EH (cell line): ENCODE results near the gene HIPK1.
"Not testable (repeated sequence)": the region's sequence is repeated elsewhere in the genome, so short reads cannot be mapped to it uniquely, and the experiment has no call there.

ENCODE experiments used
- DNase-seq: peaks from one replicate; pipeline ENCODE4 v3.0.0-alpha.2; 2015; ENCODE audit warnings: low read depth

Gene HIPK1

DNA sequence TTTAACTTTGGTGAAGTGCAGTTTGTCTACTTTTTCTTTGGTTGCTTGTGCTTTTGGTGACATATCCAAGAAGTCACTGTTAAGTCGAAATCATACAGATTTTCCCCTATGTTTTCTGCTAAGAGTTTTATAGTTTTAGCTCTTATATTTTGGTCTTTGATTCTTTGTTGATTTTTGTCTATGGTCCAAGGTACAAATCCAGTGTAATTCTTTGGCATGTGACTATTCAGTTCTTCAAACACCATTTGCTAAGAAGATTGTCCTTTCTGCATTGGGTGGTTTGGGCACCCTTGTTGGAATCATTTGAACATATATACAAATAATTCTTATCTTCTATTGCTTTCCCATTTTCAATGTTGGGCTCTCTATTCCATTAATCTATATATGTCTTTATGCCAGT, 16.2 kb downstream of the HIPK1 start:
- no peak for DNase-seq

- DNase-seq = no peak
Observed at GRCh38 chr1:113946112-113946511, 17.0 kb downstream of the HIPK1 start.

- DNase-seq = peak; percentile 16
Observed at GRCh38 chr1:113946678-113947387, 17.7 kb downstream of the HIPK1 start.

GRCh38 chr1:113947388-113948107, 18.4 kb downstream of the HIPK1 start:
- no peak for DNase-seq

DNA sequence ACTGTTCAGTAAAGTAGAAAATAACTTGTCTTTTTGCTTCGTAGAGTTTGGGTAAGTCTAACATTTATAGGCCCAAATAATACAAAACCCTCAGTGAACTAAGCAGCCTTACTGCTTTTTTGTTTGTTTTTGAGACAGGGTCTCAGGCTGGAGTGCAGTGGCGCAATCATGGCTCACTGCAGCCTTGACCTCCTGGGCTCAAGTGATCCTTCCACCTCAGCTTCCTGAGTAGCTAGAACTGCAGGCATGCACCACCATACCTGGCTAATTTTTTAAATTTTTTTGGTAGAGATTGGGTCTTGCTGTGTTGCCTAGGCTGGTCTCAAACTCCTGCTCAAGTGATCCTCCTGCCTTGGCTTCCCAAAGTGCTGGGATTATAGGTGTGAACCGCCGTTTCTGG, 19.0 kb downstream of the HIPK1 start:
- DNase-seq = not testable (repeated sequence)

DNA sequence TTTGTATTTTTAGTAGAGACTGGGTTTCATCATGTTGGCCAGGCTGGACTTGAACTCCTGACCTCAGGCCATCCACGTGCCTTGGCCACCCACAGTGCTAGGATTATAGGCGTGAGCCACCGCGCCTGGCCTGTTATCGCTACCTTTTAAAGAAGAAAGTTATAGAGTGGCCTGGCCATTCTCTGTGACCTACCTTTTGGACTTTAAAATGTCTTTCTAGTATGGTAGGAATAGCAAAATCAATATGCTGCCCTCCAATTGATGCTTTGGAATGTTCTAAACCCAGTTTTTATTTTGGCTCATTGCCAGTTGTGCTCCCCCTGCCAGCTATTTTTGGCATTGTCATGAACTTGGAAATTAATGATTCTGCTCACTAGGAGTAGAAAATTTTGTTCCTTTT, 19.9 kb downstream of the HIPK1 start:
- peak; percentile 13 for DNase-seq

- DNase-seq = no peak
Observed at GRCh38 chr1:113950908-113951307, 21.8 kb downstream of the HIPK1 start.

DNA sequence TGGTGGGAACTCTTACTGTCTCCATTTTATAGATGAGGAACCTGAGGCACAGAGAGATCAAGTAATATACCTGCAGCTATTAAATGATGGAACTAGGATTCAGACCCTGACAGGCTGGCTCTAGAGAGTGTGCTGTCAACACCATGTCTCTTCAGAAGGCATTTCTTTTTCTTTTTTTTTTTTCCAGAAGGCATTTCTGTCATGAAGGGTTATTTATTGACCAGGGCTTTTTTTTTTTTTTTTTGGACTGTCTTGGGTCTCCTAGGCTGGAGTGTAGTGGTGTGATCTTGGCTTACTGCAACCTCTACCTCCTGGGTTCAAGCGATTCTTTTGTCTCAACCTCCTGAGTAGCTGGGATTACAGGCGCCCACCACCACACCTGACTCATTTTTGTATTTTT, 22.6 kb downstream of the HIPK1 start:
- no peak for DNase-seq

DNA sequence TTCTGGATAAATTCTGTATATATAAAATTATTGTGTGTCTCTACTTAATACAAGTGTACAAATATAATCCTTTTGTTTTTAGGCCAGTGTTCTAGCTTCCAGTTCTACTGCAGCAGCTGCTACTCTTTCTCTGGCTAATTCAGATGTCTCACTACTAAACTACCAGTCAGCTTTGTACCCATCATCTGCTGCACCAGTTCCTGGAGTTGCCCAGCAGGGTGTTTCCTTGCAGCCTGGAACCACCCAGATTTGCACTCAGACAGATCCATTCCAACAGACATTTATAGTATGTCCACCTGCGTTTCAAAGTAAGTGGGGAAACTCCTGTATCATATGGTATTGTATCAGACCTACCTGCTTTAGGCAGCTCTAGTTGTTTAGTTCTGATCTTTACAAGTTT, 28.9 kb downstream of the HIPK1 start:
- no peak for DNase-seq

GRCh38 chr1:113958691-113959090, 29.6 kb downstream of the HIPK1 start:
- no peak for DNase-seq

GRCh38 chr1:113963281-113963906, 34.3 kb downstream of the HIPK1 start:
- peak; percentile 21 for DNase-seq

GRCh38 chr1:113965703-113966412, 36.7 kb downstream of the HIPK1 start:
- DNase-seq = peak; percentile 34

DNA sequence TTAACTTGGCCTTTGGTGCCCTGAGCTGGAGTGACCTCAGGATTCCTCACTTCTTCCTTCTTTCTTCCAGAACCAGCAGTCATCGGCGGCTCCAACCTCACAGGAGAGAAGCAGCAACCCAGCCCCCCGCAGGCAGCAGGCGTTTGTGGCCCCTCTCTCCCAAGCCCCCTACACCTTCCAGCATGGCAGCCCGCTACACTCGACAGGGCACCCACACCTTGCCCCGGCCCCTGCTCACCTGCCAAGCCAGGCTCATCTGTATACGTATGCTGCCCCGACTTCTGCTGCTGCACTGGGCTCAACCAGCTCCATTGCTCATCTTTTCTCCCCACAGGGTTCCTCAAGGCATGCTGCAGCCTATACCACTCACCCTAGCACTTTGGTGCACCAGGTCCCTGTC, 43.8 kb downstream of the HIPK1 start:
- DNase-seq = no peak

DNA sequence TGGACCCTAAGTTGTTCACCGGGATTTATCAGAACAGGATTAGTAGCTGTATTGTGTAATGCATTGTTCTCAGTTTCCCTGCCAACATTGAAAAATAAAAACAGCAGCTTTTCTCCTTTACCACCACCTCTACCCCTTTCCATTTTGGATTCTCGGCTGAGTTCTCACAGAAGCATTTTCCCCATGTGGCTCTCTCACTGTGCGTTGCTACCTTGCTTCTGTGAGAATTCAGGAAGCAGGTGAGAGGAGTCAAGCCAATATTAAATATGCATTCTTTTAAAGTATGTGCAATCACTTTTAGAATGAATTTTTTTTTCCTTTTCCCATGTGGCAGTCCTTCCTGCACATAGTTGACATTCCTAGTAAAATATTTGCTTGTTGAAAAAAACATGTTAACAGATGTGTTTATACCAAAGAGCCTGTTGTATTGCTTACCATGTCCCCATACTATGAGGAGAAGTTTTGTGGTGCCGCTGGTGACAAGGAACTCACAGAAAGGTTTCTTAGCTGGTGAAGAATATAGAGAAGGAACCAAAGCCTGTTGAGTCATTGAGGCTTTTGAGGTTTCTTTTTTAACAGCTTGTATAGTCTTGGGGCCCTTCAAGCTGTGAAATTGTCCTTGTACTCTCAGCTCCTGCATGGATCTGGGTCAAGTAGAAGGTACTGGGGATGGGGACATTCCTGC, 46.2 kb downstream of the HIPK1 start:
- DNase-seq = peak; percentile 68

DNA sequence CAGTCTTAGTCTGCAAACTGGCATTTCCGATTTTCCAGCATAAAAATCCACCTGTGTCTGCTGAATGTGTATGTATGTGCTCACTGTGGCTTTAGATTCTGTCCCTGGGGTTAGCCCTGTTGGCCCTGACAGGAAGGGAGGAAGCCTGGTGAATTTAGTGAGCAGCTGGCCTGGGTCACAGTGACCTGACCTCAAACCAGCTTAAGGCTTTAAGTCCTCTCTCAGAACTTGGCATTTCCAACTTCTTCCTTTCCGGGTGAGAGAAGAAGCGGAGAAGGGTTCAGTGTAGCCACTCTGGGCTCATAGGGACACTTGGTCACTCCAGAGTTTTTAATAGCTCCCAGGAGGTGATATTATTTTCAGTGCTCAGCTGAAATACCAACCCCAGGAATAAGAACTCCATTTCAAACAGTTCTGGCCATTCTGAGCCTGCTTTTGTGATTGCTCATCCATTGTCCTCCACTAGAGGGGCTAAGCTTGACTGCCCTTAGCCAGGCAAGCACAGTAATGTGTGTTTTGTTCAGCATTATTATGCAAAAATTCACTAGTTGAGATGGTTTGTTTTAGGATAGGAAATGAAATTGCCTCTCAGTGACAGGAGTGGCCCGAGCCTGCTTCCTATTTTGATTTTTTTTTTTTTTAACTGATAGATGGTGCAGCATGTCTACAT, 47.6 kb downstream of the HIPK1 start:
- DNase-seq = peak; percentile 63

DNA sequence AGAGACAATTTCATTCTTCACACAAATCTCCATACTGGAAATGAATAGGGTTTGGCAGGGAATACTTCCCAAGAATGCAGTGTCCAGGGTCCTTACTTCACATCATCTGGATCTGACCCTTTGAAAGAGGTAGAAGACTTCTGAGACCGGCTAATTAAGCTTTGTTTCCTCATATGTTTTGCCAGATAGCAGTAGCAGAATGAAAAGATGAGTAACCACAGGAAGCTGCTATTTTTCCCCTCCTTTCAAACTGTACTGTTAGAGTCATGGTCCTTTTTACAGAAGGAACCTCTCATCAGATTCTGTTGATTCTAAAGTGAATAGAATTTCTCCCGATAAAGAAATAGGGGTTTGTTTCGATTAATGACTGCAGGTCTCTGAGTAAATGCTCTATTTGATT, 48.8 kb downstream of the HIPK1 start:
- no peak for DNase-seq

DNA sequence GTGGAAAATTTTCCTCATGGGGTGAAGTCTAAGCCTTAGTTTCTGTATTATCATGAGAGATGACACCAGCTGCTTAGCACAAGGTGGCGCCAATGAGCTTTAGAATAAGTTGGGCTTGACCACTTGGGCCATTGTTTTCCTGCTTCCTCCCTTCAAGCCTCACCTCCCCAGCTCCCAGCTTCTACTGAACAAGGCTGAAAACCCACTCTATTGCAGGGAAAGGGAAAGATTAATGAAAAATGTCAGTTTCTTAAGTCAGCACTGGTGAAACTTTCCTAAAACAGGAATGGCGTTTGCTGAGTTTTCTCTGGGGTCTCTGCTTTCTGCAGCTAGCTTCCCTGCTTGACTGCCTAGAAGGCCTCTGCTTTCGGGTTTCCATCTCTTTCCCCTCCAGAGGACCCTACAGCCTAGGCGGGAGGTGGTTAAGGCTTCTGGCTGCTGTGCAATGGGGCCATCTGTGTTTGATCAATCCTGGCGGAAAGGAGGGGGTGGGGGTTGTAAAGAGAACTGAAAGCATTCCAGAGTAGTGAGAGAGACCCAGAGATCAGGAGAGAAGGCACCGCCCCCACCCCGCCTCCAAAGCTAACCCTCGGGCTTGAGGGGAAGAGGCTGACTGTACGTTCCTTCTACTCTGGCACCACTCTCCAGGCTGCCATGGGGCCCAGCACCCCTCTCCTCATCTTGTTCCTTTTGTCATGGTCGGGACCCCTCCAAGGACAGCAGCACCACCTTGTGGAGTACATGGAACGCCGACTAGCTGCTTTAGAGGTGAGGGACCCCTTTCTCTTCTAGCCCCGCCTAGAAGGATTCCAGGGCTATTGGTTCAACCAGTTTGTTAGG, 50.0 kb downstream of the HIPK1 start, which contains the start of gene OLFML3:
Gene OLFML3 (plus strand): TSS at position 612 of the 840 bp plus-strand sequence. CDS start 43 bp downstream, at position 655.
- DNase-seq = peak; percentile 99

GRCh38 chr1:113980110-113980509, 51.0 kb downstream of the HIPK1 start:
- peak; percentile 59 for DNase-seq

DNA sequence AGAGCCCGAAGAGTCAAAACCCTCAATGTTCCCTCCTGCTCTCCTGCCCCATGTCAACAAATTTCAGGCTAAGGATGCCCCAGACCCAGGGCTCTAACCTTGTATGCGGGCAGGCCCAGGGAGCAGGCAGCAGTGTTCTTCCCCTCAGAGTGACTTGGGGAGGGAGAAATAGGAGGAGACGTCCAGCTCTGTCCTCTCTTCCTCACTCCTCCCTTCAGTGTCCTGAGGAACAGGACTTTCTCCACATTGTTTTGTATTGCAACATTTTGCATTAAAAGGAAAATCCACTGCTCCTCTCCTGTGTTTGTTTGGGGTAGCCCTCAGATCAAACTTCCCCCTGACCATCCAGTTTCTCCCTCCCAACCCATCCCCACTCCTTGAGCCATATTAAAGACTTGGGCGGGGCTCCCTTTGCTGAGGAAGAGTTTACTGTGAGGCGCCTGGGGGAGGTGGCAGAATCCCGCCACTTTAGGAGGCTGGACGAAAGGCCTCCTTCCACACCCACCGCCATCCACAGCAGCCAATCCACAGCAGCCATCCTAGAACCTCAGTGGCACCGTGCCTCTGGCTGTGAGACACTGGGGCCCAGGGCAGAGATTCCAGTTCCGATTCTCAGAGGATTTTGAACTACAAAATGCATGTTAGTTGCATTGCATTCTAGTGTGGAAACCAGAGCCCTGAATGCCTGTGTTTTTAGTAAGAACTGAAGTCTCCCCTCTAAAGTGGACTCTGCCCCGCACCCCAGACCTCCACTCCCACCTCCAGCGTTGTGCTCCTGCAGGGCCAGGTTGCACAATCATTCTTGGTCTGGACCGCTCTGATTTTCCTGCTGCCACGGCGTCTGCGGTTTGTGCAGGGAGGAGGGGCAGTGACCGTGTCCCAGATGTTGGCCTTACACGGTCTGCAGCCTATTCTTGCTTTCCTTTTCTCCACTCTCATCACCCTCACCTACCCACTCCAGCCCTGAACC, 53.1 kb downstream of the HIPK1 start:
- peak; percentile 87 for DNase-seq
